LoVo (cell line): ENCODE data around the gene RNU1-4.
"Not testable (repeated sequence)": the region's sequence is repeated elsewhere in the genome, so short reads cannot be mapped to it uniquely, and the experiment has no call there.

Experiments used
- DNase-seq: peaks from one replicate; pipeline ENCODE4 v3.0.0-alpha.2; 2016; ENCODE audit warnings: low spot score

Gene RNU1-4

GRCh38 chr1:16740047-16740964, at the start of gene RNU1-4:
RNU1-4 (plus strand) TSS chr1:16740516.
- DNase-seq: not testable (repeated sequence)

- DNase-seq: not testable (repeated sequence)
Measured at GRCh38 chr1:16690971-16691682, 49.2 kb upstream of the RNU1-4 start.

- not testable (repeated sequence) for DNase-seq
Measured at GRCh38 chr1:16692283-16692682, 48.0 kb upstream of the RNU1-4 start.

- DNase-seq: not testable (repeated sequence)
Measured at GRCh38 chr1:16692717-16693448, 47.4 kb upstream of the RNU1-4 start.

GRCh38 chr1:16693449-16694307, 46.6 kb upstream of the RNU1-4 start:
- DNase-seq: not testable (repeated sequence)

- not testable (repeated sequence) for DNase-seq
Measured at GRCh38 chr1:16694308-16694702, 46.0 kb upstream of the RNU1-4 start.

GRCh38 chr1:16696507-16697150, 43.7 kb upstream of the RNU1-4 start:
- not testable (repeated sequence) for DNase-seq

- not testable (repeated sequence) for DNase-seq
Measured at GRCh38 chr1:16697152-16697551, 43.2 kb upstream of the RNU1-4 start.

GRCh38 chr1:16699440-16699839, 40.9 kb upstream of the RNU1-4 start:
- not testable (repeated sequence) for DNase-seq

- not testable (repeated sequence) for DNase-seq
Measured at GRCh38 chr1:16700138-16700895, 40.0 kb upstream of the RNU1-4 start.

GRCh38 chr1:16701189-16701588, 39.1 kb upstream of the RNU1-4 start:
- DNase-seq: not testable (repeated sequence)

GRCh38 chr1:16702280-16702679, 38.0 kb upstream of the RNU1-4 start:
- not testable (repeated sequence) for DNase-seq

GRCh38 chr1:16703141-16703540, 37.2 kb upstream of the RNU1-4 start:
- DNase-seq: not testable (repeated sequence)

- DNase-seq: not testable (repeated sequence)
Measured at GRCh38 chr1:16703602-16704001, 36.7 kb upstream of the RNU1-4 start.

- DNase-seq: not testable (repeated sequence)
Measured at GRCh38 chr1:16704076-16704475, 36.2 kb upstream of the RNU1-4 start.

- DNase-seq: not testable (repeated sequence)
Measured at GRCh38 chr1:16704502-16705100, 35.7 kb upstream of the RNU1-4 start.

- not testable (repeated sequence) for DNase-seq
Measured at GRCh38 chr1:16706302-16706701, 34.0 kb upstream of the RNU1-4 start.

GRCh38 chr1:16707130-16708093, 32.9 kb upstream of the RNU1-4 start:
- DNase-seq: not testable (repeated sequence)
